Spleen (tissue), 11 donors: ENCODE results near the gene IRX6. TPM values are rescaled to one million over a fixed set of nuclear protein-coding genes. Genes with fewer than 3 reads are reported as not detected.

Experiments
- DNase-seq: peaks from one replicate; pipeline ENCODE4 v3.0.0-alpha.2; 2020
- H3K27ac ChIP-seq, 8 donors: fragments of 200-600 bp; sonication (generic) in 7 of 8; 1 replicate in 4 of 8; 2 replicates in 4 of 8; pipeline versions ENCODE4 v1.5.0 to v1.8.0; 2016 to 2021; ENCODE audit warnings: inconsistent platforms in 4 of 8, mild to moderate bottlenecking in 4 of 8, moderate library complexity in 1 of 8
- H3K27me3 ChIP-seq, 7 donors: fragments of 200-600 bp; sonication (generic) in 6 of 7; replicated peaks in 1 of 7; 1 replicate in 4 of 7; 2 replicates in 3 of 7; pipeline versions ENCODE4 v1.5.0 to v1.8.0; 2016 to 2021; ENCODE audit warnings: inconsistent platforms in 3 of 7, mild to moderate bottlenecking in 1 of 7
- H3K36me3 ChIP-seq, 6 donors: fragments of 200-600 bp; sonication (generic) in 5 of 6; 1 replicate in 4 of 6; 2 replicates in 2 of 6; pipeline versions ENCODE4 v1.5.0 to v1.8.0; 2016 to 2021; ENCODE audit warnings: inconsistent platforms in 2 of 6
- H3K4me1 ChIP-seq, 6 donors: fragments of 200-600 bp; sonication (generic) in 5 of 6; 1 replicate in 3 of 6; 2 replicates in 3 of 6; pipeline versions ENCODE4 v1.5.0 to v1.8.0; 2016 to 2021; ENCODE audit warnings: inconsistent platforms in 3 of 6
- H3K4me3 ChIP-seq, 8 donors: fragments of 200-600 bp; sonication (generic) in 7 of 8; 1 replicate in 4 of 8; 2 replicates in 4 of 8; pipeline versions ENCODE4 v1.5.0 to v1.8.0; 2016 to 2021; ENCODE audit warnings: inconsistent platforms in 4 of 8, mild to moderate bottlenecking in 4 of 8, moderate library complexity in 2 of 8
- H3K9me3 ChIP-seq, 8 donors: fragments of 200-600 bp; sonication (generic) in 7 of 8; 1 replicate in 4 of 8; 2 replicates in 4 of 8; pipeline versions ENCODE4 v1.5.0 to v1.8.0; 2016 to 2021; ENCODE audit warnings: inconsistent platforms in 4 of 8
- CTCF ChIP-seq, 11 experiments: fragments of 200-600 bp in 7 of 11; fragments of 450-650 bp in 4 of 11; sonication (generic) in 4 of 11; IDR thresholded peaks in 8 of 11; conservative IDR thresholded peaks in 3 of 11; 1 replicate in 7 of 11; 2 replicates in 4 of 11; pipeline versions ENCODE4 v1.4.0 to v1.8.0; 2016 to 2021; ENCODE audit warnings: antibody characterized with exemption in 11 of 11, inconsistent platforms in 4 of 11, mild to moderate bottlenecking in 1 of 11
- POLR2A ChIP-seq, 3 donors: fragments of 450-650 bp; IDR thresholded peaks; one replicate each; pipeline ENCODE4 v1.5.1; 2017; ENCODE audit warnings: antibody characterized with exemption in 3 of 3, mild to moderate bottlenecking in 1 of 3
- POLR2AphosphoS5 ChIP-seq, 3 donors: sonication (generic); formaldehyde crosslinking; IDR thresholded peaks; one replicate each; pipeline ENCODE4 v1.5.1; 2017; ENCODE audit warnings: antibody characterized with exemption in 3 of 3
- WGBS, 5 donors: extraction: QIAGEN DNeasy Blood & Tissue Kit in 3 of 5; methylation state at CpG; one replicate each; pipeline versions ENCODE4 v1.1.5 to v1.1.7; 2013 to 2018; 5-methylcytosine and 5-hydroxymethylcytosine counted together
- intact Hi-C: fragments of 100-400 bp; cut with DNase I; formaldehyde crosslinking; loops from one replicate; pipeline ENCODE4 v1.15.0; 2023; ENCODE audit warnings: low total_unique reads
- polyA plus RNA-seq, 3 donors: library from polyadenylated mRNA; stranded (reverse); fragments of 200-250 nt; gene quantifications; one replicate each; pipeline ENCODE4 v1.2.1, GENCODE V29; 2013
- total RNA-seq, 7 donors: library from RNA; depleted of rRNA in 3 of 7; stranded (reverse); fragments of >200 nt in 3 of 7; fragmentation: NEBNext Ultra II Directional in 4 of 7; extraction: Animal tissue kit (Norgen Biotek cat#: 25700) in 4 of 7; gene quantifications; one replicate each; pipeline versions ENCODE4 v1.1.0 to v1.2.1, GENCODE V29; 2016 to 2021
- donor health status: healthy with polysubstance abuse.
- donor health status: DM: no; HTN: no; CAD: no; lungs with moderate emphysema.
- donor health status: DM: no; HTN: no; CAD: no.
- donor health status: Bipolar disorder and iron deficiency.
- donor health status: healthy.
- donor health status: DM: no; HTN: no; CAD: no.
- donor health status: DM: yes; HTN: yes; CAD: no.

The IRX6 gene
- total and polyA plus RNA-seq, 10 donors, result 0.08 to 1.9 (median 0.40) TPM; not detected in 1

GRCh38 chr16:55283812-55284717 is 39.9 kb upstream of the IRX6 start:
- no peak for TF ChIP-seq CTCF (IDR thresholded peaks at IDR 0.05 in 8 of 11, conservative IDR thresholded peaks at IDR 0.05 in 3 of 11)
- no peak for TF ChIP-seq POLR2A (IDR thresholded peaks at IDR 0.05)
- TF ChIP-seq POLR2AphosphoS5 (IDR thresholded peaks at IDR 0.05), result no peak
- WGBS, 5 donors, result 65 to 71% (median 70%) methylated on average over 12 of the region's 12 CpGs
- intact Hi-C loops, result no loop called here

GRCh38 chr16:55284718-55285099 is 39.3 kb upstream of the IRX6 start:
- no peak overlapping the region for H3K27ac ChIP-seq
- DNase-seq, result no peak
- H3K36me3 ChIP-seq, result no peaks in the 10 kb centered on the region
- intact Hi-C loops, result no loop called here
- H3K4me1 ChIP-seq, result no peaks in the 10 kb centered on the region
- H3K27me3 ChIP-seq, result peaks cover 0 to 21% (median 0%) of the 10 kb centered on the region in 7 donors
- H3K4me3 ChIP-seq, result no peak overlapping the region
- TF ChIP-seq POLR2AphosphoS5 (IDR thresholded peaks at IDR 0.05), result no peak
- no peak for TF ChIP-seq CTCF (IDR thresholded peaks at IDR 0.05 in 8 of 11, conservative IDR thresholded peaks at IDR 0.05 in 3 of 11)
- no peak for TF ChIP-seq POLR2A (IDR thresholded peaks at IDR 0.05)
- WGBS, 5 donors, result 65 to 76% (median 74%) methylated on average over 6 of the region's 6 CpGs
- H3K9me3 ChIP-seq, result peaks cover 2 to 28% (median 22%) of the 10 kb centered on the region in 8 donors

More at GRCh38 chr16:55283812-55284717, 39.9 kb upstream of the IRX6 start:
- no peak overlapping the region for H3K27ac ChIP-seq
- peaks cover 0 to 21% (median 0%) of the 10 kb centered on the region in 7 donors for H3K27me3 ChIP-seq
- peaks cover 2 to 23% (median 20%) of the 10 kb centered on the region in 8 donors for H3K9me3 ChIP-seq
- no peaks in the 10 kb centered on the region for H3K4me1 ChIP-seq
- H3K4me3 ChIP-seq, result no peak overlapping the region
- no peak for DNase-seq
- H3K36me3 ChIP-seq, result no peaks in the 10 kb centered on the region

GRCh38 chr16:55285586-55285985 is 38.4 kb upstream of the IRX6 start:
- TF ChIP-seq CTCF (IDR thresholded peaks at IDR 0.05 in 8 of 11, conservative IDR thresholded peaks at IDR 0.05 in 3 of 11) (no peak), POLR2AphosphoS5 (IDR thresholded peaks at IDR 0.05) (no peak), POLR2A (IDR thresholded peaks at IDR 0.05) (no peak)
- H3K9me3 ChIP-seq, result peaks cover 2 to 33% (median 22%) of the 10 kb centered on the region in 8 donors
- no peaks in the 10 kb centered on the region for H3K4me1 ChIP-seq
- H3K36me3 ChIP-seq, result no peaks in the 10 kb centered on the region
- no peak overlapping the region for H3K27ac ChIP-seq
- intact Hi-C loops, result no loop called here
- no peak overlapping the region for H3K4me3 ChIP-seq
- no peak for DNase-seq
- peaks cover 0 to 19% (median 0%) of the 10 kb centered on the region in 7 donors for H3K27me3 ChIP-seq
- WGBS, 5 donors, result 69 to 83% (median 81%) methylated on average over 2 of the region's 2 CpGs

GRCh38 chr16:55289353-55289752 is 34.6 kb upstream of the IRX6 start:
- Histone ChIP-seq H3K27me3 (peaks cover 0 to 4% (median 0%) of the 10 kb centered on the region in 7 donors), H3K4me3 (no peak overlapping the region), H3K27ac (no peak overlapping the region), H3K9me3 (peaks cover 2 to 33% (median 22%) of the 10 kb centered on the region in 8 donors), H3K4me1 (no peaks in the 10 kb centered on the region), H3K36me3 (no peaks in the 10 kb centered on the region)
- intact Hi-C loops, result no loop called here
- no peak for DNase-seq
- WGBS, 5 donors, result 74 to 78% (median 77%) methylated on average over 2 of the region's 2 CpGs
- TF ChIP-seq POLR2AphosphoS5 (IDR thresholded peaks at IDR 0.05) (no peak), POLR2A (IDR thresholded peaks at IDR 0.05) (no peak), CTCF (IDR thresholded peaks at IDR 0.05 in 8 of 11, conservative IDR thresholded peaks at IDR 0.05 in 3 of 11) (no peak)
